Esophagus muscularis mucosa (tissue), 4 donors: ENCODE measurements around the gene LKAAEAR1. TPM values are rescaled to one million over a fixed set of nuclear protein-coding genes. Genes with fewer than 3 reads are reported as not detected.

Source experiments
- DNase-seq: peaks from one replicate; pipeline ENCODE4 v3.0.0-alpha.2; 2017; ENCODE audit errors: extremely low spot score
- H3K27ac ChIP-seq, 4 donors: fragments of 200-600 bp; sonication (generic); replicated peaks in 1 of 4; 1 replicate in 3 of 4; 2 replicates in 1 of 4; pipeline ENCODE4 v1.5.1; 2016 to 2019; ENCODE audit warnings: mild to moderate bottlenecking in 1 of 4
- H3K27me3 ChIP-seq, 4 donors: fragments of 200-600 bp; sonication (generic); one replicate each; pipeline versions ENCODE4 v1.5.1 to v1.6.0; 2016 to 2019
- H3K36me3 ChIP-seq, 4 donors: fragments of 200-600 bp; sonication (generic); one replicate each; pipeline ENCODE4 v1.5.1; 2016 to 2019
- H3K4me1 ChIP-seq, 4 donors: fragments of 200-600 bp; sonication (generic); one replicate each; pipeline ENCODE4 v1.5.1; 2016 to 2019
- H3K4me3 ChIP-seq, 4 donors: fragments of 200-600 bp; sonication (generic); 1 replicate in 2 of 4; 2 replicates in 2 of 4; pipeline ENCODE4 v1.5.1; 2016 to 2019; ENCODE audit warnings: mild to moderate bottlenecking in 4 of 4, moderate library complexity in 1 of 4
- H3K9me3 ChIP-seq, 4 donors: fragments of 200-600 bp; sonication (generic); 1 replicate in 3 of 4; 2 replicates in 1 of 4; pipeline ENCODE4 v1.5.1; 2016 to 2019
- EP300 ChIP-seq: sonication (generic); formaldehyde crosslinking; IDR thresholded peaks from one replicate; pipeline ENCODE4 v1.6.1; 2017; ENCODE audit warnings: antibody characterized with exemption
- POLR2A ChIP-seq: fragments of 450-650 bp; IDR thresholded peaks from one replicate; pipeline ENCODE4 v1.6.1; 2017; ENCODE audit warnings: antibody characterized with exemption, moderate library complexity, mild to moderate bottlenecking, low read depth
- POLR2AphosphoS5 ChIP-seq, 2 donors: sonication (generic); formaldehyde crosslinking; IDR thresholded peaks; one replicate each; pipeline ENCODE4 v1.6.1; 2017; ENCODE audit warnings: antibody characterized with exemption in 2 of 2
- WGBS: methylation state at CpG from one replicate; pipeline ENCODE4 v1.1.5; 2018; 5-methylcytosine and 5-hydroxymethylcytosine counted together
- intact Hi-C: fragments of 100-400 bp; cut with DNase I; formaldehyde crosslinking; loops from one replicate; pipeline ENCODE4 v1.15.1; 2023
- total RNA-seq, 4 donors: library from RNA; depleted of rRNA; stranded (reverse); fragments of >200 nt; gene quantifications; one replicate each; pipeline versions ENCODE4 v1.1.0 to v1.2.1, GENCODE V29; 2016
- TF ChIP-seq, protein P1 (sequence below), 3 experiments: fragments of 200-600 bp in 2 of 3; fragments of 450-650 bp in 1 of 3; sonication (generic) in 2 of 3; IDR thresholded peaks; one replicate each; pipeline ENCODE4 v1.5.1; 2017 to 2019; ENCODE audit warnings: antibody characterized with exemption in 3 of 3, mild to moderate bottlenecking in 2 of 3, moderate library complexity in 1 of 3

Gene LKAAEAR1
- total RNA-seq, 4 donors from 2014 or later: not detected

DNA sequence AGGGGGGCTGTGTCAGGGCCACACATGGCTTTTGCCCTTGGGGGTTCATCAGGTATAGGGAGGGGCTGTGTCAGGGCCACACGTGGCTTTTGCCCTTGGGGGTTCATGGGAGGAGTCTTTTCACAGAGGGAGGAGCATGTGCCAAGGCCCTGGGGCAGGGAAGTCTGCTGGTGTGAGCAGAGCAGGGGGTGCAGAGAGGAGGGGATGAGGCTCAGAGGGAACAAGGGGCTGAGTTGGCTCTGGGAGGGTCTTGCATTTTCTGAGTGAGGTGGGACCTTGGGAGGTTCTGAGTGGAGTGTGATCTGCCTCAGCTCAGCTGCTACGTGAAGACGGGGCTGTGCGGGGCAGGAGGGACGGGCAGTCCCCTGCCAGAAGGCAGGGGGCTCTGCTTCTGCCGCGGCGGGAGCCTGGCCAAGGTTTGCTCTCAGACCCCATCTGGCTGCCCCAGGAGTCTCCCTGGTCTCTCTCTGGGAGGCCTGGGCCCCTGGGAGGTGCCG, 28.8 kb downstream of the LKAAEAR1 start:
- H3K27ac ChIP-seq: peak overlapping the region in 3 of 4 donors; percentile 70 to 76 (median 75)
- no peaks in the 10 kb centered on the region for H3K9me3 ChIP-seq
- peaks cover 0 to 78% (median 16%) of the 10 kb centered on the region in 4 donors for H3K27me3 ChIP-seq
- TF ChIP-seq, protein P1, sequence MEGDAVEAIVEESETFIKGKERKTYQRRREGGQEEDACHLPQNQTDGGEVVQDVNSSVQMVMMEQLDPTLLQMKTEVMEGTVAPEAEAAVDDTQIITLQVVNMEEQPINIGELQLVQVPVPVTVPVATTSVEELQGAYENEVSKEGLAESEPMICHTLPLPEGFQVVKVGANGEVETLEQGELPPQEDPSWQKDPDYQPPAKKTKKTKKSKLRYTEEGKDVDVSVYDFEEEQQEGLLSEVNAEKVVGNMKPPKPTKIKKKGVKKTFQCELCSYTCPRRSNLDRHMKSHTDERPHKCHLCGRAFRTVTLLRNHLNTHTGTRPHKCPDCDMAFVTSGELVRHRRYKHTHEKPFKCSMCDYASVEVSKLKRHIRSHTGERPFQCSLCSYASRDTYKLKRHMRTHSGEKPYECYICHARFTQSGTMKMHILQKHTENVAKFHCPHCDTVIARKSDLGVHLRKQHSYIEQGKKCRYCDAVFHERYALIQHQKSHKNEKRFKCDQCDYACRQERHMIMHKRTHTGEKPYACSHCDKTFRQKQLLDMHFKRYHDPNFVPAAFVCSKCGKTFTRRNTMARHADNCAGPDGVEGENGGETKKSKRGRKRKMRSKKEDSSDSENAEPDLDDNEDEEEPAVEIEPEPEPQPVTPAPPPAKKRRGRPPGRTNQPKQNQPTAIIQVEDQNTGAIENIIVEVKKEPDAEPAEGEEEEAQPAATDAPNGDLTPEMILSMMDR (IDR thresholded peaks at IDR 0.05): no peak
- DNase-seq: no peak
- H3K36me3 ChIP-seq: no peaks in the 10 kb centered on the region
- intact Hi-C loops: no loop called here
- H3K4me1 ChIP-seq: peaks cover 27 to 51% (median 46%) of the 10 kb centered on the region in 4 donors
- no peak overlapping the region for H3K4me3 ChIP-seq
- WGBS: 71% methylated on average over 9 of the region's 9 CpGs

DNA sequence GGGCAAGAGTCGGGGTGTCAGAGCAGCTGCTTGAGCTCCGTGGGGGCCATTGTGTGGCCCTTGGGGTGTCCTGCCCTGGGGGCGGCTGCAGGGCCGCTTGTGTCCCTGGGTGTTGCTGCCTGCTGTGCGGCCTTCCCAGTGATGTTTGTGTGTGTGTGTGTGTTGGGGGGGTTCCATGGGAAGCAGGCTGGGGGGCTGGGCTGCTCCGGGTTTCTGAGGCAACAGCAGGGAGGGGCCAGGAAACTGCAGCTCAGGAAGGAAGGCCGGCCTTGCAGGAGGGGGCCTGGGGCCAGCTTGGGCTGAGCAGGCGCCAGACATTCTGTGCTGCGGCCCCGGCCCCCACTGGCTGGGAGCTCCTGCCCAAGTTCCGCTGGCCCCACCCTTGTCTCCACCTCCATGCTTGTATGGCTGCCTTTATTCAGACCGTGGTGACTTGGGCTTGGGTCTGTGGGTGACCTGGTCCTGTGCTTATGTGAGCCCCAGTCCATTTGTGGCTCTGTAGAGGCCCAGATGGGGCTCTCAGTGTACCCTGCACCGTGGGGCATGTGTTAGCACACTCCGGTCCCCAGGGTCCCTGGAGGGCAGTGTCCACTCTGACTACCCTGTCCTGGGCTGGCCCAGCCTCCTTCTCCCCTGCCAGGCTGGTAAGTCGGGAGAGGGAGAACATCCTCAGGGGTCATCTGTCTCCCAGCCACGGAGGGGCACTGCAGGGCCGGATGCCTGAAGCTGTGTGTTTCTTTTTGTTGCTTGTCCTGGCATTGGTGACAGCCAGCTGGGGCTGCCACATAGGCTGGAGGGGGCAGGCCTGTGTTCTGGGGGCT, 30.1 kb downstream of the LKAAEAR1 start:
- DNase-seq: no peak
- H3K36me3 ChIP-seq: no peaks in the 10 kb centered on the region
- H3K4me1 ChIP-seq: peaks cover 30 to 63% (median 54%) of the 10 kb centered on the region in 4 donors
- intact Hi-C loops: no loop called here
- TF ChIP-seq EP300 (no peak), POLR2A (no peak), POLR2AphosphoS5 (IDR thresholded peaks at IDR 0.05) (peak; percentile 23 to 28)
- TF ChIP-seq, protein P1 (IDR thresholded peaks at IDR 0.05): no peak
- peak overlapping the region in 2 of 4 donors; percentile 12 to 22 for H3K4me3 ChIP-seq
- peaks cover 0 to 92% (median 26%) of the 10 kb centered on the region in 4 donors for H3K27me3 ChIP-seq
- H3K9me3 ChIP-seq: no peaks in the 10 kb centered on the region
- WGBS: 43% methylated on average over 9 of the region's 17 CpGs
- H3K27ac ChIP-seq: peak overlapping the region in 3 of 4 donors; percentile 70 to 77 (median 76)

DNA sequence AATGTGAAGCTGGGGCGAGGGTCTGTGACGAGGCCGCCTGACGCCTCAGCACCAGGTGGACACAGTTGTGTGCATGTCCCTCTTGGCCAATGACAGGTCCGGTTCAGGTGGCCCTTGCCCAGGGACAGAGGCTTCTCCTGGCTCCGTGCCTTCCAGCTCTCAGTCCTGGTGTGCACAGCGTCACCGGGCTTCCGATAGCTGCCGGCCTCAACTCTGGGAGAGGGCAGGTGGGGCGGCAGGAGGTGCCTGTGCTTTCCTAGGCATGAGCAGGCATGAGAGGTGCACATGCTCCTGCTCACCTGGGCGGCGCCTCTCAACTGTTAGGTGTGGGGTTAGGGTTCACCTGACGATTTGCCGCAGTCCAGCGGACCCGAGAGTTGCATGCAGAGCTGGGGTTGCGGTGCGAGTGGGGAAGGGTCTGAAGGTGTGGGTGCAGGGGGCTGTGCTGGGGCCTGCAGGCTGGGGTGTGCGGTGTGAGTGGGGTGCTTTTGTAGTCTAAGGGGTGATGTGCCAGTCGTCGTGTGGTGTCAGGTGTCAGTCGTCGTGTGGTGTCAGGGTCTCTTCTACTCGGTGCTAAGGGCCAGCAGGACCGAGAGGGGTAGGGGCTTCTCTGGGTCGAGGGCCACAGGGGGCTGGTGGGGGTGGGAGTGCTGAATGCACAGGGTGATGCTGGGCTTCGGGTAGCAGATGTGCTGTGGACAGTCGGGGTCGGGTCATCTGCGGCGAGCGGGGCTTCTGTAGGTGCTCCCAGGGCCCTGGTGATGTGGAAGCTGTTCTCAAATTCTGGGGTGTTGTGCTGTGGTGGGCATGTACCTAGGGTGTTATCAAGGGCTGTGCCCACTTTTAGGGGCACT, 31.0 kb downstream of the LKAAEAR1 start:
- TF ChIP-seq POLR2A: no peak
- no peak for TF ChIP-seq POLR2AphosphoS5 (IDR thresholded peaks at IDR 0.05)
- TF ChIP-seq, protein P1 (IDR thresholded peaks at IDR 0.05): no peak
- no peak for TF ChIP-seq EP300
- WGBS: 88% methylated on average over 28 of the region's 33 CpGs
- peaks cover 30 to 71% (median 61%) of the 10 kb centered on the region in 4 donors for H3K4me1 ChIP-seq
- H3K4me3 ChIP-seq: peak overlapping the region in 2 of 4 donors; percentile 12 to 22
- peak overlapping the region; percentile 49 to 77 (median 68) for H3K27ac ChIP-seq
- H3K27me3 ChIP-seq: peaks cover 0 to 98% (median 26%) of the 10 kb centered on the region in 4 donors
- peaks cover 0 to under 1% (median 0%) of the 10 kb centered on the region in 4 donors for H3K36me3 ChIP-seq
- no peak for DNase-seq
- H3K9me3 ChIP-seq: no peaks in the 10 kb centered on the region
- intact Hi-C loops: no loop called here

- peak overlapping the region; percentile 49 to 77 (median 68) for H3K27ac ChIP-seq
- intact Hi-C loops: no loop called here
- 96% methylated on average over 4 of the region's 10 CpGs for WGBS
- H3K36me3 ChIP-seq: peaks cover 0 to 9% (median 0%) of the 10 kb centered on the region in 4 donors
- no peaks in the 10 kb centered on the region for H3K9me3 ChIP-seq
- H3K4me3 ChIP-seq: no peak overlapping the region
- H3K27me3 ChIP-seq: peaks cover 0 to 100% (median 33%) of the 10 kb centered on the region in 4 donors
- DNase-seq: no peak
- peaks cover 27 to 68% (median 58%) of the 10 kb centered on the region in 4 donors for H3K4me1 ChIP-seq
- TF ChIP-seq POLR2AphosphoS5 (IDR thresholded peaks at IDR 0.05) (no peak), EP300 (no peak), POLR2A (no peak)
- TF ChIP-seq, protein P1 (IDR thresholded peaks at IDR 0.05): no peak
These were observed 31.9 kb downstream of the LKAAEAR1 start for GRCh38 chr20:64052326-64052722.
